Measurements from ENCODE around the gene PFDN6.
"Not testable (repeated sequence)": the region's sequence is repeated elsewhere in the genome, so short reads cannot be mapped to it uniquely, and the experiment has no call there.

Gene PFDN6

GRCh38 chr6:33273924-33274902 lies 15.2 kb upstream of the PFDN6 start:
- no peak for DNase-seq

- DNase-seq = not testable (repeated sequence)
These were observed 13.4 kb upstream of the PFDN6 start for GRCh38 chr6:33275795-33276580.

GRCh38 chr6:33276581-33276863 lies 12.9 kb upstream of the PFDN6 start:
- DNase-seq = no peak

GRCh38 chr6:33276864-33277662 lies 12.3 kb upstream of the PFDN6 start, which contains the start of gene B3GALT4:
Gene B3GALT4 (plus strand): TSS chr6:33277123. CDS start chr6:33277420, 297 bp downstream.
- DNase-seq = peak; percentile 72

GRCh38 chr6:33277663-33278391 lies 11.6 kb upstream of the PFDN6 start:
- no peak for DNase-seq

GRCh38 chr6:33278392-33278741 lies 11.0 kb upstream of the PFDN6 start:
- no peak for DNase-seq

- no peak for DNase-seq
These were observed 10.6 kb upstream of the PFDN6 start for GRCh38 chr6:33278810-33279209.

- DNase-seq = no peak
These were observed 10.1 kb upstream of the PFDN6 start for GRCh38 chr6:33279257-33279695.

- peak; percentile 47 for DNase-seq
These were observed 9.4 kb upstream of the PFDN6 start for GRCh38 chr6:33279971-33280511.

- DNase-seq = no peak
These were observed 8.9 kb upstream of the PFDN6 start for GRCh38 chr6:33280539-33280938.

GRCh38 chr6:33285214-33285613 lies 4.2 kb upstream of the PFDN6 start:
- not testable (repeated sequence) for DNase-seq

GRCh38 chr6:33286946-33287914 lies 2.2 kb upstream of the PFDN6 start:
- DNase-seq = no peak

- DNase-seq = no peak
These were observed 1.1 kb upstream of the PFDN6 start for GRCh38 chr6:33288141-33288920.

GRCh38 chr6:33289784-33290315 lies 449 bp downstream of the PFDN6 start:
- DNase-seq = no peak

GRCh38 chr6:33290459-33290858 lies 1.1 kb downstream of the PFDN6 start:
- no peak for DNase-seq

GRCh38 chr6:33292996-33293682 lies 3.7 kb downstream of the PFDN6 start:
- no peak for DNase-seq

- no peak for DNase-seq
These were observed 4.9 kb downstream of the PFDN6 start for GRCh38 chr6:33294086-33294823.

- DNase-seq = no peak
These were observed 6.4 kb downstream of the PFDN6 start for GRCh38 chr6:33295621-33296369.
